ENCODE measurements around the gene RSAD1. TPM values are rescaled to one million over a fixed set of nuclear protein-coding genes. Genes with fewer than 3 reads are reported as not detected.

Gene RSAD1
- total and polyA plus RNA-seq, 10 of the 15 experiments (the other 5 are each of a cell fraction or from before 2014, with no cell fraction given) = 2.5 to 28.1 (median 22.6) TPM

DNA sequence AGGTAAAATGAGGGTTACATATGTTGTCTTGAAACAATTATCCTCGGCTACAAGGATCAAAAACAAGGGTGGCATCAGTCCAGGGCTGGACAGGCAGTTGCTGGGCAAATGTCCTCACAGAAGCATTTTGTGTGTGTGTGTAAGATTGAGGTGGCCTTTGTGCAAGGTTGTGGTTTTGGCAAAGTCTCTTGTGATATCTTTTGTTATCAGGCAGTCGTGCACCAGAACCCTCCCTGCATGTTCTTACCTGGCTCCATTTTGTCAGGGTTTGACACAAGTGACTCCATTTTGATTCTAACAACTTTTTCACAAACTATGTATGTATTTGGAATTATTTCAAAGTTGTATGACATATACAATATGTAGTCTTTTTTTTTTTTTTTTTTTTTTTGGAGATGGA lies 30.0 kb upstream of the RSAD1 start:
- intact Hi-C loops (cut with micrococcal nuclease; ENCODE audit: unreplicated experiment) = no loop called here

More for the DNA sequence above, 30.0 kb upstream of the RSAD1 start:
- H2AFZ ChIP-seq (ENCODE audit: control insufficient read depth, low read depth, low read length) = no peak overlapping the region
- no peaks in the 10 kb centered on the region for H3K27me3 ChIP-seq (replicated peaks in 1 of 2; ENCODE audit: control insufficient read depth in 2 of 2, insufficient read depth in 2 of 2, low read length in 1 of 2)
- FAIRE-seq (no peak), ATAC-seq (no peak), DNase-seq (ENCODE audit: low read depth, low spot score) (no peak)
- RAD21 ChIA-PET (ENCODE audit: unreplicated experiment) = no interaction called here
- in situ Hi-C loops (cut with MboI) = no loop called here
- no peaks in the 10 kb centered on the region for H3K79me2 ChIP-seq (ENCODE audit: control insufficient read depth, insufficient read depth, low read length)
- H3K27ac ChIP-seq (ENCODE audit: control insufficient read depth, insufficient read depth) = no peak overlapping the region
- no peak overlapping the region for H3K4me3 ChIP-seq
- peaks cover 11% of the 10 kb centered on the region for H3K4me1 ChIP-seq (ENCODE audit: control insufficient read depth, insufficient read depth, low read length)
- H3K36me3 ChIP-seq (ENCODE audit: control insufficient read depth in 2 of 2, insufficient read depth in 2 of 2, low read length in 1 of 2) = no peaks in the 10 kb centered on the region
- POLR2A ChIA-PET = no interaction called here
- no peak overlapping the region for H3K9ac ChIP-seq (ENCODE audit: control insufficient read depth, insufficient read depth, low read length)
- WGBS (ENCODE audit: insufficient coverage, insufficient replicate concordance, low lambda C conversion rate, missing lambda C conversion rate) = 73% methylated on average over 2 of the region's 2 CpGs
- SMC1A ChIA-PET (ENCODE audit: uncharacterized antibody, unreplicated experiment) = interaction anchor here (0.7 kb wide), 1 partner anchor 10 kb away, joined by 5 read pairs; no protein-coding TSS in a partner anchor
- BruUV-seq (replicated peaks) = no TSS peak
- H3K4me2 ChIP-seq (ENCODE audit: control insufficient read depth, insufficient read depth) = no peak overlapping the region
- CTCF ChIA-PET = no interaction called here
- H3K9me3 ChIP-seq (replicated peaks; ENCODE audit: control insufficient read depth, insufficient read depth, low read length) = no peaks in the 10 kb centered on the region
- H4K20me1 ChIP-seq (ENCODE audit: control insufficient read depth, insufficient read depth) = no peaks in the 10 kb centered on the region
- TF ChIP-seq RELA (IDR thresholded peaks at IDR 0.05; ENCODE audit: borderline replicate concordance, partially characterized antibody) = no peak
- no peak for TF ChIP-seq IKZF1 (conservative IDR thresholded peaks at IDR 0.05)
- TF ChIP-seq, protein P1, sequence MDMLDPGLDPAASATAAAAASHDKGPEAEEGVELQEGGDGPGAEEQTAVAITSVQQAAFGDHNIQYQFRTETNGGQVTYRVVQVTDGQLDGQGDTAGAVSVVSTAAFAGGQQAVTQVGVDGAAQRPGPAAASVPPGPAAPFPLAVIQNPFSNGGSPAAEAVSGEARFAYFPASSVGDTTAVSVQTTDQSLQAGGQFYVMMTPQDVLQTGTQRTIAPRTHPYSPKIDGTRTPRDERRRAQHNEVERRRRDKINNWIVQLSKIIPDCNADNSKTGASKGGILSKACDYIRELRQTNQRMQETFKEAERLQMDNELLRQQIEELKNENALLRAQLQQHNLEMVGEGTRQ (IDR thresholded peaks at IDR 0.05; ENCODE audit: borderline replicate concordance, low read depth, low read length) = no peak
- TF ChIP-seq, protein P2, sequence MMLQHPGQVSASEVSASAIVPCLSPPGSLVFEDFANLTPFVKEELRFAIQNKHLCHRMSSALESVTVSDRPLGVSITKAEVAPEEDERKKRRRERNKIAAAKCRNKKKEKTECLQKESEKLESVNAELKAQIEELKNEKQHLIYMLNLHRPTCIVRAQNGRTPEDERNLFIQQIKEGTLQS (IDR thresholded peaks at IDR 0.05; ENCODE audit: borderline replicate concordance, extremely low read depth, low read depth, low read length) = no peak
- TF ChIP-seq ZNF384 (IDR thresholded peaks at IDR 0.05; ENCODE audit: borderline replicate concordance, low read depth, low read length) = no peak
- no peak for TF ChIP-seq IKZF2 (IDR thresholded peaks at IDR 0.05)
- TF ChIP-seq BACH1 (IDR thresholded peaks at IDR 0.05; ENCODE audit: borderline replicate concordance) = no peak
- TF ChIP-seq, protein P3, sequence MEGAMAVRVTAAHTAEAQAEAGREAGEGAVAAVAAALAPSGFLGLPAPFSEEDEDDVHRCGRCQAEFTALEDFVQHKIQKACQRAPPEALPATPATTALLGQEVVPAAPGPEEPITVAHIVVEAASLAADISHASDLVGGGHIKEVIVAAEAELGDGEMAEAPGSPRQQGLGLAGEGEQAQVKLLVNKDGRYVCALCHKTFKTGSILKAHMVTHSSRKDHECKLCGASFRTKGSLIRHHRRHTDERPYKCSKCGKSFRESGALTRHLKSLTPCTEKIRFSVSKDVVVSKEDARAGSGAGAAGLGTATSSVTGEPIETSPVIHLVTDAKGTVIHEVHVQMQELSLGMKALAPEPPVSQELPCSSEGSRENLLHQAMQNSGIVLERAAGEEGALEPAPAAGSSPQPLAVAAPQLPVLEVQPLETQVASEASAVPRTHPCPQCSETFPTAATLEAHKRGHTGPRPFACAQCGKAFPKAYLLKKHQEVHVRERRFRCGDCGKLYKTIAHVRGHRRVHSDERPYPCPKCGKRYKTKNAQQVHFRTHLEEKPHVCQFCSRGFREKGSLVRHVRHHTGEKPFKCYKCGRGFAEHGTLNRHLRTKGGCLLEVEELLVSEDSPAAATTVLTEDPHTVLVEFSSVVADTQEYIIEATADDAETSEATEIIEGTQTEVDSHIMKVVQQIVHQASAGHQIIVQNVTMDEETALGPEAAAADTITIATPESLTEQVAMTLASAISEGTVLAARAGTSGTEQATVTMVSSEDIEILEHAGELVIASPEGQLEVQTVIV (IDR thresholded peaks at IDR 0.05; ENCODE audit: borderline replicate concordance, partially characterized antibody) = no peak
- TF ChIP-seq, protein P4, sequence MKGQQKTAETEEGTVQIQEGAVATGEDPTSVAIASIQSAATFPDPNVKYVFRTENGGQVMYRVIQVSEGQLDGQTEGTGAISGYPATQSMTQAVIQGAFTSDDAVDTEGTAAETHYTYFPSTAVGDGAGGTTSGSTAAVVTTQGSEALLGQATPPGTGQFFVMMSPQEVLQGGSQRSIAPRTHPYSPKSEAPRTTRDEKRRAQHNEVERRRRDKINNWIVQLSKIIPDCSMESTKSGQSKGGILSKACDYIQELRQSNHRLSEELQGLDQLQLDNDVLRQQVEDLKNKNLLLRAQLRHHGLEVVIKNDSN (IDR thresholded peaks at IDR 0.05; ENCODE audit: borderline replicate concordance, extremely low read length, insufficient read depth, low read depth, low read length) = no peak
- TF ChIP-seq SUZ12 (IDR thresholded peaks at IDR 0.05; ENCODE audit: unreplicated experiment) = no peak
- no peak for TF ChIP-seq CBX3 (IDR thresholded peaks at IDR 0.05; ENCODE audit: borderline replicate concordance, low read depth)
- no peak for TF ChIP-seq FOS (IDR thresholded peaks at IDR 0.05; ENCODE audit: borderline replicate concordance, extremely low read depth, insufficient read length)
- TF ChIP-seq, protein P5, sequence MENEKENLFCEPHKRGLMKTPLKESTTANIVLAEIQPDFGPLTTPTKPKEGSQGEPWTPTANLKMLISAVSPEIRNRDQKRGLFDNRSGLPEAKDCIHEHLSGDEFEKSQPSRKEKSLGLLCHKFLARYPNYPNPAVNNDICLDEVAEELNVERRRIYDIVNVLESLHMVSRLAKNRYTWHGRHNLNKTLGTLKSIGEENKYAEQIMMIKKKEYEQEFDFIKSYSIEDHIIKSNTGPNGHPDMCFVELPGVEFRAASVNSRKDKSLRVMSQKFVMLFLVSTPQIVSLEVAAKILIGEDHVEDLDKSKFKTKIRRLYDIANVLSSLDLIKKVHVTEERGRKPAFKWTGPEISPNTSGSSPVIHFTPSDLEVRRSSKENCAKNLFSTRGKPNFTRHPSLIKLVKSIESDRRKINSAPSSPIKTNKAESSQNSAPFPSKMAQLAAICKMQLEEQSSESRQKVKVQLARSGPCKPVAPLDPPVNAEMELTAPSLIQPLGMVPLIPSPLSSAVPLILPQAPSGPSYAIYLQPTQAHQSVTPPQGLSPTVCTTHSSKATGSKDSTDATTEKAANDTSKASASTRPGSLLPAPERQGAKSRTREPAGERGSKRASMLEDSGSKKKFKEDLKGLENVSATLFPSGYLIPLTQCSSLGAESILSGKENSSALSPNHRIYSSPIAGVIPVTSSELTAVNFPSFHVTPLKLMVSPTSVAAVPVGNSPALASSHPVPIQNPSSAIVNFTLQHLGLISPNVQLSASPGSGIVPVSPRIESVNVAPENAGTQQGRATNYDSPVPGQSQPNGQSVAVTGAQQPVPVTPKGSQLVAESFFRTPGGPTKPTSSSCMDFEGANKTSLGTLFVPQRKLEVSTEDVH (IDR thresholded peaks at IDR 0.05; ENCODE audit: low read depth, partially characterized antibody) = no peak

Data from GM12878 (cell line).